ENCODE results near the gene SEC11C.

DNA sequence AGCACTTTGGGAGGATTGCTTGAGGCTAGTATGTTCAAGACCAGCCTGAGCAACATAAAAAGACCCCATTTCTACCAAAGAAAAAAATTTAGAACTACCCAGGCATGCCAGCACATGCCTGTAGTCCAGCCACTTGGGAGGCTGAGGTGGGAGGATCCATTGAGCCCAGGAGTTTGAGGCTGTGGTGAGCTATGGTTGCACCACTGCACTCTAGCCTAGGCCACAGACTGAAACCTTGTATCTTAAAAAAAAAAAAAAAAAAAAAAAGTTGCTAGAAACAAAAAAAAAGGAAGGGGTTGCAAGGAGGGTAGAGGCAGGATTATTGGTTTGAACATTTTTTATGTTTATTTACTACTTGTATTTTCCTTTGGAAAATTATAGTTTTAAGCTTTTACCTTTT lies 4.8 kb downstream of the SEC11C start:
- TF ChIP-seq MAFF (IDR thresholded peaks at IDR 0.05; ENCODE audit: low read length) = no peak
- TF ChIP-seq NFIC (IDR thresholded peaks at IDR 0.05) = no peak
- no peak for TF ChIP-seq GATAD2B (IDR thresholded peaks at IDR 0.05; ENCODE audit: borderline replicate concordance)
- TF ChIP-seq RB1 (IDR thresholded peaks at IDR 0.05; ENCODE audit: low read depth) = no peak
- TF ChIP-seq POLR2A (conservative IDR thresholded peaks at IDR 0.05) = no peak
- no peak for TF ChIP-seq ZNF586 (CRISPR knock-in tag; conservative IDR thresholded peaks at IDR 0.05)
- no peak for TF ChIP-seq HDGF (IDR thresholded peaks at IDR 0.05)
- no peak for TF ChIP-seq TGIF2 (CRISPR knock-in tag; IDR thresholded peaks at IDR 0.05)
- no peak for TF ChIP-seq TAF1 (IDR thresholded peaks at IDR 0.05; ENCODE audit: control insufficient read depth, extremely low read depth, insufficient read depth, low read length, severe bottlenecking)
- TF ChIP-seq, protein P1, sequence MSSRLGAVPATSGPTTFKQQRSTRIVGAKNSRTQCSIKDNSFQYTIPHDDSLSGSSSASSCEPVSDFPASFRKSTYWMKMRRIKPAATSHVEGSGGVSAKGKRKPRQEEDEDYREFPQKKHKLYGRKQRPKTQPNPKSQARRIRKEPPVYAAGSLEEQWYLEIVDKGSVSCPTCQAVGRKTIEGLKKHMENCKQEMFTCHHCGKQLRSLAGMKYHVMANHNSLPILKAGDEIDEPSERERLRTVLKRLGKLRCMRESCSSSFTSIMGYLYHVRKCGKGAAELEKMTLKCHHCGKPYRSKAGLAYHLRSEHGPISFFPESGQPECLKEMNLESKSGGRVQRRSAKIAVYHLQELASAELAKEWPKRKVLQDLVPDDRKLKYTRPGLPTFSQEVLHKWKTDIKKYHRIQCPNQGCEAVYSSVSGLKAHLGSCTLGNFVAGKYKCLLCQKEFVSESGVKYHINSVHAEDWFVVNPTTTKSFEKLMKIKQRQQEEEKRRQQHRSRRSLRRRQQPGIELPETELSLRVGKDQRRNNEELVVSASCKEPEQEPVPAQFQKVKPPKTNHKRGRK (tag; IDR thresholded peaks at IDR 0.05) = no peak
- TF ChIP-seq, protein P2, sequence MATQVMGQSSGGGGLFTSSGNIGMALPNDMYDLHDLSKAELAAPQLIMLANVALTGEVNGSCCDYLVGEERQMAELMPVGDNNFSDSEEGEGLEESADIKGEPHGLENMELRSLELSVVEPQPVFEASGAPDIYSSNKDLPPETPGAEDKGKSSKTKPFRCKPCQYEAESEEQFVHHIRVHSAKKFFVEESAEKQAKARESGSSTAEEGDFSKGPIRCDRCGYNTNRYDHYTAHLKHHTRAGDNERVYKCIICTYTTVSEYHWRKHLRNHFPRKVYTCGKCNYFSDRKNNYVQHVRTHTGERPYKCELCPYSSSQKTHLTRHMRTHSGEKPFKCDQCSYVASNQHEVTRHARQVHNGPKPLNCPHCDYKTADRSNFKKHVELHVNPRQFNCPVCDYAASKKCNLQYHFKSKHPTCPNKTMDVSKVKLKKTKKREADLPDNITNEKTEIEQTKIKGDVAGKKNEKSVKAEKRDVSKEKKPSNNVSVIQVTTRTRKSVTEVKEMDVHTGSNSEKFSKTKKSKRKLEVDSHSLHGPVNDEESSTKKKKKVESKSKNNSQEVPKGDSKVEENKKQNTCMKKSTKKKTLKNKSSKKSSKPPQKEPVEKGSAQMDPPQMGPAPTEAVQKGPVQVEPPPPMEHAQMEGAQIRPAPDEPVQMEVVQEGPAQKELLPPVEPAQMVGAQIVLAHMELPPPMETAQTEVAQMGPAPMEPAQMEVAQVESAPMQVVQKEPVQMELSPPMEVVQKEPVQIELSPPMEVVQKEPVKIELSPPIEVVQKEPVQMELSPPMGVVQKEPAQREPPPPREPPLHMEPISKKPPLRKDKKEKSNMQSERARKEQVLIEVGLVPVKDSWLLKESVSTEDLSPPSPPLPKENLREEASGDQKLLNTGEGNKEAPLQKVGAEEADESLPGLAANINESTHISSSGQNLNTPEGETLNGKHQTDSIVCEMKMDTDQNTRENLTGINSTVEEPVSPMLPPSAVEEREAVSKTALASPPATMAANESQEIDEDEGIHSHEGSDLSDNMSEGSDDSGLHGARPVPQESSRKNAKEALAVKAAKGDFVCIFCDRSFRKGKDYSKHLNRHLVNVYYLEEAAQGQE (IDR thresholded peaks at IDR 0.05; ENCODE audit: borderline replicate concordance) = no peak
- TF ChIP-seq, protein P2 (CRISPR knock-in tag; IDR thresholded peaks at IDR 0.05; ENCODE audit: low read depth) = no peak
- TF ChIP-seq SPI1 (IDR thresholded peaks at IDR 0.05; ENCODE audit: borderline replicate concordance, low read depth, low read length) = no peak
